Measurements from ENCODE around the gene UGT2A1. TPM values are rescaled to one million over a fixed set of nuclear protein-coding genes. Genes with fewer than 3 reads are reported as not detected.

The UGT2A1 gene
- total and polyA plus RNA-seq, 2 donors (not counting 1 experiment from before 2014, with no cell fraction given): not detected

- Histone ChIP-seq H3K9ac (ENCODE audit: insufficient read depth, low read length) (no peak overlapping the region), H4K20me1 (ENCODE audit: control insufficient read depth, extremely low read depth, insufficient read depth, low read length) (no peaks in the 10 kb centered on the region), H3K9me3 (ENCODE audit: control insufficient read depth, insufficient read depth, low read depth, low read length) (no peaks in the 10 kb centered on the region), H3K27ac (ENCODE audit: insufficient read depth, low read length) (no peak overlapping the region), H2AFZ (ENCODE audit: low read length) (no peak overlapping the region), H3K4me3 (replicated peaks in 1 of 4; ENCODE audit: control extremely low read depth in 1 of 4, insufficient read depth in 1 of 4, low read depth in 3 of 4, low read length in 4 of 4) (no peak overlapping the region), H3K4me1 (ENCODE audit: control insufficient read depth, extremely low read depth, insufficient read depth, low read length) (no peaks in the 10 kb centered on the region), H3K36me3 (ENCODE audit: control insufficient read depth, insufficient read depth, low read length) (no peaks in the 10 kb centered on the region), H3K79me2 (ENCODE audit: control insufficient read depth, insufficient read depth, low read length) (no peaks in the 10 kb centered on the region), H3K4me2 (ENCODE audit: extremely low read depth, insufficient read depth, low read length) (no peak overlapping the region), H3K27me3 (ENCODE audit: control insufficient read depth, insufficient read depth, low read length) (no peaks in the 10 kb centered on the region)
- DNase-seq (ENCODE audit: low read depth in 2 of 2): peak in 1 of 2 donors; percentile 10
- TF ChIP-seq CTCF (conservative IDR thresholded peaks at IDR 0.05 in 1 of 2, IDR thresholded peaks at IDR 0.05 in 1 of 2; ENCODE audit: low read depth in 1 of 2, low read length in 2 of 2) (no peak), EZH2 (IDR thresholded peaks at IDR 0.05; ENCODE audit: low read length, missing control alignments) (no peak)
Observed at GRCh38 chr4:69568787-69569186, 84.3 kb downstream of the UGT2A1 start.

DNA sequence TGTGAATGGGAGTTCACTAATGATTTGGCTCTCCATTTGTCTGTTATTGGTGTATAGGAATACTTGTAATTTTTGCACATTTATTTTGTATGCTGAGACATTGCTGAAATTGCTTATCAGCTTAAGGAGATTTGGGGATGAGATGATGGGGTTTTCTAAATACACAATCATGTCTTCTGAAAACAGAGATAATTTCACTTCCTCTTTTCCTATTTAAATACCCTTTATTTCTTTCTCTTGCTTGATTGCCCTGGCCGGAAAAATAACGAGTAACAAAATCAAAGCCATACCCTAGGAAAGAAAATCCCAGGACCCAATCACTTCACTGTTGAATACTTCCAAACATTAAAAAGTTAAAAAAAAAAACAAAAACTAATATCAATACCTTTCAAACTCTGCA, 89.6 kb downstream of the UGT2A1 start:
- H3K9me3 ChIP-seq (ENCODE audit: control insufficient read depth, insufficient read depth, low read depth, low read length): no peaks in the 10 kb centered on the region
- no peak for DNase-seq (ENCODE audit: low read depth in 2 of 2)
- H2AFZ ChIP-seq (ENCODE audit: low read length): no peak overlapping the region
- no peak overlapping the region for H3K27ac ChIP-seq (ENCODE audit: insufficient read depth, low read length)
- TF ChIP-seq CTCF (conservative IDR thresholded peaks at IDR 0.05 in 1 of 2, IDR thresholded peaks at IDR 0.05 in 1 of 2; ENCODE audit: low read depth in 1 of 2, low read length in 2 of 2): no peak
- TF ChIP-seq EZH2 (IDR thresholded peaks at IDR 0.05; ENCODE audit: low read length, missing control alignments): no peak
- no peak overlapping the region for H3K4me3 ChIP-seq (replicated peaks in 1 of 4; ENCODE audit: control extremely low read depth in 1 of 4, insufficient read depth in 1 of 4, low read depth in 3 of 4, low read length in 4 of 4)
- H4K20me1 ChIP-seq (ENCODE audit: control insufficient read depth, extremely low read depth, insufficient read depth, low read length): no peaks in the 10 kb centered on the region
- no peak overlapping the region for H3K4me2 ChIP-seq (ENCODE audit: extremely low read depth, insufficient read depth, low read length)
- H3K4me1 ChIP-seq (ENCODE audit: control insufficient read depth, extremely low read depth, insufficient read depth, low read length): no peaks in the 10 kb centered on the region
- no peaks in the 10 kb centered on the region for H3K36me3 ChIP-seq (ENCODE audit: control insufficient read depth, insufficient read depth, low read length)
- H3K79me2 ChIP-seq (ENCODE audit: control insufficient read depth, insufficient read depth, low read length): no peaks in the 10 kb centered on the region
- no peak overlapping the region for H3K9ac ChIP-seq (ENCODE audit: insufficient read depth, low read length)
- H3K27me3 ChIP-seq (ENCODE audit: control insufficient read depth, insufficient read depth, low read length): no peaks in the 10 kb centered on the region

GRCh38 chr4:69549651-69550050, 103.4 kb downstream of the UGT2A1 start:
- H3K4me1 ChIP-seq (ENCODE audit: control insufficient read depth, extremely low read depth, insufficient read depth, low read length): no peaks in the 10 kb centered on the region
- no peak overlapping the region for H3K9ac ChIP-seq (ENCODE audit: insufficient read depth, low read length)
- DNase-seq (ENCODE audit: low read depth in 2 of 2): no peak
- H3K36me3 ChIP-seq (ENCODE audit: control insufficient read depth, insufficient read depth, low read length): no peaks in the 10 kb centered on the region
- no peaks in the 10 kb centered on the region for H3K9me3 ChIP-seq (ENCODE audit: control insufficient read depth, insufficient read depth, low read depth, low read length)
- no peaks in the 10 kb centered on the region for H3K27me3 ChIP-seq (ENCODE audit: control insufficient read depth, insufficient read depth, low read length)
- no peak overlapping the region for H3K4me2 ChIP-seq (ENCODE audit: extremely low read depth, insufficient read depth, low read length)
- TF ChIP-seq CTCF (conservative IDR thresholded peaks at IDR 0.05 in 1 of 2, IDR thresholded peaks at IDR 0.05 in 1 of 2; ENCODE audit: low read depth in 1 of 2, low read length in 2 of 2): no peak
- H4K20me1 ChIP-seq (ENCODE audit: control insufficient read depth, extremely low read depth, insufficient read depth, low read length): no peaks in the 10 kb centered on the region
- H2AFZ ChIP-seq (ENCODE audit: low read length): no peak overlapping the region
- H3K27ac ChIP-seq (ENCODE audit: insufficient read depth, low read length): no peak overlapping the region
- no peak overlapping the region for H3K4me3 ChIP-seq (replicated peaks in 1 of 4; ENCODE audit: control extremely low read depth in 1 of 4, insufficient read depth in 1 of 4, low read depth in 3 of 4, low read length in 4 of 4)
- no peaks in the 10 kb centered on the region for H3K79me2 ChIP-seq (ENCODE audit: control insufficient read depth, insufficient read depth, low read length)
